SW 1271 (cell line): ENCODE data around the gene IKZF1.

Experiments
- DNase-seq, 2 experiments: peaks; one replicate each; lab custom pipeline; 2025; lab: John Stamatoyannopoulos, UW

IKZF1 gene

GRCh38 chr7:50355817-50356178 lies 51.3 kb downstream of the IKZF1 start:
- no peak for DNase-seq

- no peak for DNase-seq
These were observed 51.9 kb downstream of the IKZF1 start for GRCh38 chr7:50356212-50356944.

- no peak for DNase-seq
These were observed 52.4 kb downstream of the IKZF1 start for GRCh38 chr7:50356945-50357268.

DNA sequence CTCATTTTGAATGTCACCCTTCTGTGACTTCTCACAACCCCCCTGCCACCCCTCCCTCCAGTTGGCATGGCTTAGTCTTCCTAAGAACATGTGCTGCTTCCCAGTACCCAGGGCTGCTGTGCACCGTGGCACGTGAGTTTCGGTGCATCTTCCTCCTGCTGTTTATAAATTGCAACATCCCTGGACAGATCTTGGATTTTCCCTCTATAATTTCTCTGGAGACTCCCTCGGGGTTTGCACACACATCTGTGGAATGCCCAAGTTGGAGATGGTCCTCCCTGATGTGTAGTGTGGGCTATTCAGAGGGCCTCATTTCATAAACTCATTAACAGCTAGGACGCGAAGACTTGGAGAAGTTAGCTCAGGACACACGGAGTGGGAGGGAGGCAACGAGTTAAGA lies 52.9 kb downstream of the IKZF1 start:
- DNase-seq, result no peak

DNA sequence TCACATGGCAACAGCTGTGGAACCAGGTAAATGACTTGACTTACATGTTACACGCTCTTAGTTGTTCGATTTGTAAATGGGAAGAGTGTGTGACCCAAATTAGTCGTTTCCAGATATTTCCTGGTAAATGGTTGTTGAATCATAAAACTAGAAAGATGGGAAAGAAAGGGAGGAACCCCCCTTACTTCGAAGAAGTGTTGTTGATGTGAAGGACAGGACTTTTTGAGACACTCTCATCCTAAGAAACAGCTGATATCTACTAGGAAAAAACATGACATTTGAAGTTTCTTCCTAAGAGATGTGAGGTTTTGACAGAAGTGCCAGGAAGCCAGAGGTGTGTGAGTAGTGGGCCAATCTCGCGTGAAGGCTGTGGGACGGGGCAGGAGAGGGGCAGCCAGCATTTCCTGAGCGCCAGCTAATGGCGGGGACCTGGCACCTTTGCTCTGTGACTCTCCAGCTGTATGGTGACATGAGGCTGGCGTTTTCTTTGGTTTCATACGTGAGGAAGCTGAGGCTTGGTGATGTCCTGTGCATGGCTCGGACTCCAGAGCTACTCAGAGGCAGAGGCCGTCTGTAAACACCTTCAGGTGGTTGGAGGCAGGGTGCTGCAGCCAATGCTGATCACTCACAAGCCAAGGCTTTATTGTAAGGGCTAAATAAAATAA lies 53.7 kb downstream of the IKZF1 start:
- no peak for DNase-seq

DNA sequence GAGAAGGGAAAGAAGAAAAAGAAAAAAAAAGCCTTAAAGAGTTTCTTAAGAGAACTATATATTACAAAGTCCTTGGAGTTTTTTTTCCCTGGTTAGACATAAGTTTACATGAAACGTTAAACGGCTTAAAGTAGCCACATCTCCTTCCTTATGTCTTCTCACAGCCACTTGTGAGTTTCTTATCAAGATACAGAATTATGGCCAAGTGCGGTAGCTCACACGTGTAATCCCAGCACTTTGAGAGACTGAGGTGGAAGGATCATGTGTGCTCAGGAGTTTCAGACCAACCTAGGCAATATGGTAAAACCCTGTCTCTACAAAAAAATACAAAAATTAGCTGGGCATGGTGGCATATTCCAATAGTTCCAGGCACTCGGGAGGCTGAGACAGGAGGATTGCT lies 54.3 kb downstream of the IKZF1 start:
- no peak for DNase-seq

GRCh38 chr7:50359258-50359994 lies 54.9 kb downstream of the IKZF1 start:
- no peak for DNase-seq

GRCh38 chr7:50359995-50360925 lies 55.7 kb downstream of the IKZF1 start:
- DNase-seq, result no peak

DNA sequence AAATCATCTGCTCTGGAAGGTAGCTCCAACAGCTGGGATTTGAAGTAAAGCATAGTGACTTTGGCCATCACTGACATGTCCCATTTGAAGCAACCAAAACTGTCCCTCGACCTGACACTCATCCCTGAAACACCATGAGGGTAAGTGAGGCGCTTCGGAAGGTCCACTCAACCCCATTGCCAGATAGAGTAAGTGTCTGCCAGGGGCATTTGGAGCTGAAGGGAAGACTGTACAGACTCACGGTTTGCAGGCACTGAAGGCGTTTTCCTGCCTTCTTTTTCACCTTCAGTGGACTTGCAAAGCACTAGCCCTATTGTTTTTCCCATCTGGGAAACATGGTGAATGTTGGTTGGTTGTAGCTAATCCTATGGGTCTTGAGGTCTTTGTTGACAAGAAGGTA lies 57.6 kb downstream of the IKZF1 start:
- DNase-seq, result no peak

DNA sequence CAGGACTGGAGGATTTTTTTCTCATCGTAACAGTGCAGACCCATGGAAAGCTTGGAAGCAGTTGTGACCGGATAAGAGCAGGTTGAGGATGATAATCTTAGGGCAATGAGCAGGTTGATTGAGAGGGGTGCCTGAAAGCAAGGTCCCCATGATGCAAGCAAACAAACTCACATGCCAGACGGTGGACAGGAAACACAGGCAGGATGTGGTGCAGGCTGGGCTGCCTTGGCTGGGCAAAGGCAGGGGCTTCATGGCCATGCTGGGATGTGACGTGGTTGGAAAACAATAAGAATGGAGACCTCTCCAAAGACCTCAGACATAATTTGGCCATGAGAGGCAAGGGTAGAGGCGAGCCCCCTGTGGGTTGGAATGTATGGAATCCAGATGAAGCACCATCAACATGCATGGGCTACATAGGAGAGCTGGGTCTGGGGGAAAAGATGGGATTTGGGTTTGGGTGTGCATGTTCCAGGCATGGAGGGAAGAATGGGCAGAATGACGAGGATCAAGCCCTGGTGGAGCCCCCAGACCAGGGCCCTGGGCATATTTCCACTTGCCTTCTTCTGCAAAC lies 58.3 kb downstream of the IKZF1 start:
- no peak for DNase-seq

DNA sequence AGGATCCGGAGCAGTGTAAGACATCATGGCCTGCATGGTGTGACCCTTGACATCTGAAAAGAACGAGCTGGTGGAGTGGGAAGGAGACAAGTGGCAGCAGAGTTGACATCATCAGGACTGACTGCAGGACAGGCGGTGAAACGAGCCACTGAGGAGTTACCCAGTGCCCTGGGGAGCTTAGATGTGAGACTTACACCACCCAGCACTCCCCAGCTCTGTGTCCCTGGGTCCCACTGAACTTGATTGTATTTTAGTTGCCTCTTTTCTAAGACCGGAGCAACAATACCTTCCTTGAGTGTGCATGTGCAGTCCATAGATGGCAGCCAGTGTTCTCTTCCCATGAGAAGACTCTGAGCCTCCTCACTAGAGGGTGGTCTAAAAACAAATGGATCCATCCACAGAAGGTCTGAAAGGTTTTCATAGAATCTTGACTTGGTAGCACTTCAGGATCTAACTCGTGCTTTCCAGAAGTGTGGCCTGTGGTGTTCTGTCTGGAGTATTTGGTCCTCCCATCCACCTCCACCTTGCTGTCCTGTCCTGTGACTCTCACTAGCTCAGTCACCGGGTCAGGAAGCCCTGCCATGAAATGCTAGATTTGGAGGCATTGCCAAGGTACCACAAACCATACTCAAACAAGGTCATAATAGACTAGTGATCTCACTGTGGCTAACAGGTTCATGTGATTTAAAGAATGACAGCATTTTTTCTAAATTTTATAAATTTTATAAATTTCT lies 59.0 kb downstream of the IKZF1 start:
- DNase-seq, result no peak

DNA sequence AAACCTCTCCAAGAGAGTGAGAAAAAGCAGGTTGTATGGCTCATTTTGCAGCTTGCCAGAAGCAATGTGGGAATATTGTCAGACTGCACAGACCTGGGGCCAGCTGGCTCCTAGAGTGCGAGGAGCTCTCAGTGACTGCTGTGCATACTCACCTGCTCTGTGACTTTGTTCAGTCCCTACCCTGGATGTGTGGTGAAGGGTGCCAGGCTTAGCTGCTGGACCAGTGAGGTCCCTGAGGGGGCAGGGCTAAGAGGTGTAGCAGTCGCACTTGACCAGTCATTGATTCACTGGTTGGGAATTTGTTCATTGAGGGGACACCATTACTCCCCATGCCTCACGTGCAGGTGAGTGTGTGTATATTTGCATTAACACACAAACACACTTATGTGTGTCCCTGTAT lies 60.1 kb downstream of the IKZF1 start:
- no peak for DNase-seq

- no peak for DNase-seq
These were observed 61.8 kb downstream of the IKZF1 start for GRCh38 chr7:50366311-50366710.

- DNase-seq, result no peak
These were observed 62.6 kb downstream of the IKZF1 start for GRCh38 chr7:50367100-50367499.

GRCh38 chr7:50367570-50367969 lies 63.1 kb downstream of the IKZF1 start:
- DNase-seq, result no peak

DNA sequence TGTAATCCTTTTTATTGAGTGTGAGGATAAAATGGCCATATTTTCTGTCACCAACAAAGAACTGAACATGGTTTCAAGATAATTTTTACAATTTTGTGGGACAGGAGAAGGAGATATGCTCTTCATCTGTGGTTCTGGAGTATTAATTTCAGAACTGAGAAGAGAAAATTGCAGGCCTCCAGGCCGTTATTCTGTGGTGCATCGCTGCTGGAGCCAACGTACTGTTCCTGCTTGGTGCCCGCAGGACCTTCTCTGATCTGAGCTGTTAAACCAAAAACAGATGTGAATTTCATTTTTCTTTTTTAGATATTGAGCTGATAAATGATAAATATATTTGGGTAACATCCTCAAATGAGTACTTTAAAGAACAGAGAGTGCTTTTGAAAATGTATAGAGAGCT lies 63.9 kb downstream of the IKZF1 start:
- DNase-seq, result no peak

DNA sequence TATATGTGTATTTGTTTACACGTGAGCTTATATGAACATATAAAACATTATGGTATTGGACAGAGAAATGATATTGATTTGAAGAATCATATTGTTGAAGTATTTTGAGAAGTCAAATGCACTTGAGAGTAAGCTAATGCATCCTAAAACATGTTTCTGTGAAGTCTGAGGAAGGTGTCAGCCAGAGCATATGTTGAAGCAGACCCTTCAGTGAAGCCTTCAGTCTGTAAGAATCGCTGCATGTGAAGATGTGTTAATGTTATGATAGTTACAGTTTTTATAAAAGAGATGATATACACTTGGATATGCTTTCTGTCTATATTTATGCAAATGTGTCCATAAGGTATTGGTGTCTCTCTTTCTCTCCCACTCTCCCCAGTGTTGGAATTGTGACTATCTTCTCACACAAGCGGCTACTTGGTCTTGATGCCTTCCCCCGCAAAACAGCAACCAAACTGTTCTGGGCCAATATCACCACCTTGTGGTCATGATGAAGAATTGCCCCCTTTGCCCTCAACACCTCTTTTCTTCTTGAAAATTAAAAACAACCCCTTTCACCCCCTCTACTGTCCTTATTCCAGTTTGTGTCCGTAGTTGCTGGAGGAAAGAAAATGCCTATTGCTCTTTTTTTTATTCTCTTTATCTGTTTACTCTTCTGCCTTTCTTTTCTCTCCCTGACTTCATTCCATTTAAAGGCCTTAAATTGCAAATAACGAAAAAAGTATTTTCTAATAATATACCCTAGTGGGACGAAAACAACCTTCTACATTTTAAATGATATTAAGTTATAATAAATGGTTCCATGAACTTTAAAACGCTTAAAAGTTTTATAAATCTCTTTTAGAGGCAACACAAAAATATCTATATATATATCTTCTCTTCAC lies 64.9 kb downstream of the IKZF1 start:
- no peak for DNase-seq

GRCh38 chr7:50370884-50371283 lies 66.4 kb downstream of the IKZF1 start:
- DNase-seq, result no peak

- DNase-seq, result no peak
These were observed 67.1 kb downstream of the IKZF1 start for GRCh38 chr7:50371551-50372021.

GRCh38 chr7:50372923-50373322 lies 68.4 kb downstream of the IKZF1 start:
- no peak for DNase-seq
